Measurements from ENCODE around the gene SCARB1.
"Not testable (repeated sequence)": the region's sequence is repeated elsewhere in the genome, so short reads cannot be mapped to it uniquely, and the experiment has no call there.

Gene SCARB1

DNA sequence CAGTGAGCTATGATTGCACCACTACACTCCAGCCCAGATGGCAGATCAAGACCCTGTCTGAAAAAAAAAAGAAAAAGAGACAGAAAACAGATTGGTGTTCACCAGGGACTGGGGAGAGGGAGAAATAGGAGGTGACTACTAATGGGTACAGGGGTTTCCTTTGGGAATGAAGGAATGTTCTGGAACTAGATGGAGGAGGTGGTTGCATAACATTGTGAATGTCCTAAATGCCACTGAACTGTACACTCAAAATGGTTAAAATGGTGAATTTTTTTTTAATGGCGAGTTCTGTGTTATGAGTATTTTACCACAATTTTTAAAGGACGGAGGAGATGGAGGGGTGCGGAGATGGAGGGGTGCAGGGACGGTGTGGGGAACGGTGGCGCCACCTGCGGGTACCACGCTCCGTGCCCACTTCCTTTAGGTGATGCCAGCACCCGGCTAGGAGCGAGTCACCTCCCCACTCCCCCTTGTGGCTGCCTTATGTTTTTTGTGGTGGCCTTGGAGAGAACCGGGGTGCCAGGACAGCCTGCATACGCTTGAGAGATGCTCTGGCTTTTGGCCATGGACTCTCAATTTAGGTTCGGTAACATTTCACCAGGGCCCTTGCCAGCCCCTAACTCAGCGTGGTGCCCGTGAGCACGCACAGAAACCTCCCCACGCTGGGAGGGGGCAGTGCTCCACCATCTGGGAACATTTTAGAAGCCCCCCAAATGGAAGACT lies 34.7 kb upstream of the SCARB1 start:
- no peaks in the 10 kb centered on the region for H3K36me3 Mint-ChIP-seq
- no peak overlapping the region for H3K27ac Mint-ChIP-seq
- peak; percentile 82 for ATAC-seq (ENCODE audit: low read depth)
- H3K4me1 Mint-ChIP-seq, result peaks cover 15% of the 10 kb centered on the region
- DNase-seq (ENCODE audit: low spot score in 2 of 2), result peak in 1 of 2 donors; percentile 55
- no peaks in the 10 kb centered on the region for H3K27me3 Mint-ChIP-seq
- peak overlapping the region; percentile 73 for H3K4me3 Mint-ChIP-seq
- no peaks in the 10 kb centered on the region for H3K9me3 Mint-ChIP-seq

DNA sequence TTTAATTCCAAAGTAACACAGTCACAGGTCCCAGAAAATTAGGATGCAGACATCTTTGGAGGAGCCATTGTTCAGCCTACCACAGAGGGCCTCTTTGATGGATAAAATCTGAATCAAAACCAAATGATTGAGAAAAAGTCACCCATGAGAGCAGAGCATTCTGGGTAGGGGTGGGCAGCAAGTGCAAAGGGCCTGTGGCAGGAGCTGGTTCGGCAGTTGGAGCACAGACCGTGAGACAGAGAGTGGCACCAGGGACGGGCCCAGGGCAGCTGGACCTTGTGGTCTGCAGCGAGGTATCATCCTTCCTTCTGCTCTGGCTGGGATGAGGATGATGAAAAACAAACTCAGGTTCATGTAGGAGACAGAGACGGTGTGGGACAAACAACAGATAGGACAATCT lies 32.8 kb upstream of the SCARB1 start:
- no peak for DNase-seq (ENCODE audit: low spot score in 2 of 2)
- H3K4me3 Mint-ChIP-seq, result no peak overlapping the region
- ATAC-seq (ENCODE audit: low read depth), result no peak
- peaks cover 13% of the 10 kb centered on the region for H3K4me1 Mint-ChIP-seq
- H3K27me3 Mint-ChIP-seq, result no peaks in the 10 kb centered on the region
- H3K9me3 Mint-ChIP-seq, result no peaks in the 10 kb centered on the region
- H3K36me3 Mint-ChIP-seq, result no peaks in the 10 kb centered on the region
- H3K27ac Mint-ChIP-seq, result no peak overlapping the region

DNA sequence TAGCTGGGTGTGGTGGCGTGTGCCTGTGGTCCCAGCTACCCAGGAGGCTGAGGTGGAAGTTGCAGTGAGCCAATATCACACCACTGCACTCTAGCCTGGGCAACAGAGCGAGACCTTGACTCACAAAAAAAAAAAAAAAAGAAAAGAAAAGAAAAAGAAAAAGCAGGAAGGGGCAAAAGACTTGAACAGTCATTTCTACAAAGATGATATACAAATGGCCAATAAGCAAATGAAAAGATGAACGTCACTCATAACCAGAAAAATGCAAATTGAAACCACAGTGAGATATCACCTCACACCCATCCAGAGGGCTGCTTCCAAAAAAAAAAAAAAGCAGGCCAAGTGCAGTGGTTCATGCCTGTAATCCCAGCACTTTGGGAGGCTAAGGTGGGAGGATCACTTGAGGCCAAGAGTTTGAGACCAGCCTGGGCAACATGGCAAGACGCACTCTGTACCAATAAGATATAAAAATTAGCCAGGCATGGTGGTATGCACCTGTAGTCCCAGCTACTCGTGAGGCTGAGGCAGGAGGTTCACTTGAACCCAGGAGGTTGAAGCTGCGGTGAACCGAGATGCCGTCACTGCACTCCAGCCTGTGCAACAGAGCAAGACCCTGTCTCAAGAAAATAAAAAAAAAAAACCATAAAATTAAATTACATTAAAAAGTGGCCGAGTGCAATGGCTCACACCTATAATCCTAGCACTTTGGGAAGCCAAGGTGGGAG lies 30.3 kb upstream of the SCARB1 start:
- Mint-ChIP-seq H3K36me3 (no peaks in the 10 kb centered on the region), H3K27me3 (no peaks in the 10 kb centered on the region), H3K4me3 (no peak overlapping the region), H3K9me3 (no peaks in the 10 kb centered on the region), H3K4me1 (peaks cover 12% of the 10 kb centered on the region), H3K27ac (no peak overlapping the region)
- ATAC-seq (ENCODE audit: low read depth) (peak; percentile 64), DNase-seq (ENCODE audit: low spot score in 2 of 2) (no peak)

DNA sequence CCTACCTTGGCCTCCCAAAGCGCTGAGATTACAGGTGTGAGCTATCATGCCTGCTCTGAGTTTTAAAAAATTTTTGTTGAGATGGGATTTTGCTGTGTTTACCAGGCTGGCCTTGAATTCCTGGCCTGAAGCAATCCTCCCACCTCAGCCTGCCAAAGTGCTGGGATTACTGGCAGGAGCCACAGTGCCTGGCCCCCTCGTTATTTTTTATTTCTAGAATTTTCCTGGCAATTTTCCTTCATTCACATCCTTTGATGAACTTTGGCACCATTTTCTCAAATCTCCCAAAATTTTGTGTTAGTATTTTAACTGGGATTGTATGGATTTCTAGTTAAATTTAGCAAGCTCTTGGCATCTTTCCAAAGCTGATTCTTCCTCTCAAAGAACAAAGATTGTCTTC lies 24.6 kb upstream of the SCARB1 start:
- Mint-ChIP-seq H3K27ac (no peak overlapping the region), H3K9me3 (no peaks in the 10 kb centered on the region), H3K27me3 (no peaks in the 10 kb centered on the region), H3K4me1 (peaks cover 16% of the 10 kb centered on the region), H3K4me3 (no peak overlapping the region), H3K36me3 (no peaks in the 10 kb centered on the region)
- ATAC-seq (ENCODE audit: low read depth), result no peak
- no peak for DNase-seq (ENCODE audit: low spot score in 2 of 2)

DNA sequence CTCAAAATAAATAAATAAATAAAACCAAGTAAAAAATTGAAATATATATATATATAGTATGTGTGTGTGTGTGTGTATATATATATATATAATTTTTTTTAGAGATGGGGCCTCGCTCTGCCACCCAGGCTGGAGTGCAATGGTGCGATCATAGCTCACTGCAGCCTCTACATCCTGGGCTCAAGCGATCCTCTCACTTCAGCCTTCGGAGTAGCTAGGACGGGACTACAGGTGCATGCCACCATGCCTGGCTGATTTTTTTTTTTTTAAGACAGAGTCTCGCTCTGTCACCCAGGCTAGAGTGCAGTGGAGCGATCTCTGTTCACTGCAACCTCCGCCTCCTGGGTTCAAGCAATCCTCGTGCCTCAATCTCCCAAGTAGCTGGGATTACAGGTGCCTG lies 24.1 kb upstream of the SCARB1 start:
- not testable (repeated sequence) for DNase-seq (ENCODE audit: low spot score in 2 of 2); H3K36me3 Mint-ChIP-seq; ATAC-seq (ENCODE audit: low read depth)

DNA sequence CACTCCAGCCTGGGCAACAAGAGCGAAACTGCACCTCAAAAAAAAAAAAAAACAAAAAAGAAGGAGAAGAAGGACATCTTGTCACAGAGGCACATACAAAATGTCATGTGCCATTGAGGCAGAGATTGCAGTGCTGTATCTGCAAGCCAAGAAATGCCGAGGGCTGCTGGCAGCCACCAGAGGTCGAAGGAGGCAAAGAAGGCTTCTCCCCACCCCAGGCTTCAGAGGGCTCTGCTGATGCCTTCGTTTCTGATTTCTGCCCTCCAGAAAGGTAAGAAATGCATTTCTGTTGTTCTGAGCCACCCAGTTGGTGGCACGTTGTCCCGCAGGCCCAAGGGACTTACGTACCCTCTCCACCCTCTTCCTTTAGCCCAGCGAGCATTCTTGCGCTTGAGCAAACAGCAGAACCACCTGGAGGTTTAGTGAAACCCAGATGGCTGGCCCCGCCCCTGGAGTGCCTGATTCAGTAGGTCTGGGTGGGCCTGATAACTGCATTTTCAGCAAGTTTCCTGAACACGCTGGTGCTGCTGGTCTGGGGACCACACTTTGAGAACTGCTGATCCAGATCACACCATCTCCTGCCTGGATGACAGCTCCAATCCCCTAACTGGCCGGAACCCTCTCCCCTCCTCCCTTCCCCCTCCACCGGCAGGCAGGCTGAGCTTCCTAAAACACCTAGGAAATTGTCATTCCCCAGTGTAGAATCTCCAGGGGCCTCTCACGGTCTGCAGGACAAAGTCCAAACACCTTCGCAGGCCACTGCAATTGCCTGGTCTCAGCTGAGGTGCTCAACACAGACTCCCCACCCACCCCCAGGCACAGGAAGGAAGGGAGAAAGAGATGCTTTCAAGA lies 21.1 kb upstream of the SCARB1 start:
- Mint-ChIP-seq H3K4me3 (peak overlapping the region; percentile 62), H3K4me1 (peaks cover 30% of the 10 kb centered on the region), H3K9me3 (no peaks in the 10 kb centered on the region), H3K27ac (peak overlapping the region; percentile 60), H3K36me3 (no peaks in the 10 kb centered on the region), H3K27me3 (no peaks in the 10 kb centered on the region)
- DNase-seq (ENCODE audit: low spot score in 2 of 2), result peak; percentile 58 to 60
- ATAC-seq (ENCODE audit: low read depth), result peak; percentile 96

More for the DNA sequence above, 24.1 kb upstream of the SCARB1 start:
- not testable (repeated sequence) for H3K9me3 Mint-ChIP-seq, H3K27me3 Mint-ChIP-seq, H3K4me3 Mint-ChIP-seq, H3K27ac Mint-ChIP-seq
- peaks cover 21% of the 10 kb centered on the region for H3K4me1 Mint-ChIP-seq

DNA sequence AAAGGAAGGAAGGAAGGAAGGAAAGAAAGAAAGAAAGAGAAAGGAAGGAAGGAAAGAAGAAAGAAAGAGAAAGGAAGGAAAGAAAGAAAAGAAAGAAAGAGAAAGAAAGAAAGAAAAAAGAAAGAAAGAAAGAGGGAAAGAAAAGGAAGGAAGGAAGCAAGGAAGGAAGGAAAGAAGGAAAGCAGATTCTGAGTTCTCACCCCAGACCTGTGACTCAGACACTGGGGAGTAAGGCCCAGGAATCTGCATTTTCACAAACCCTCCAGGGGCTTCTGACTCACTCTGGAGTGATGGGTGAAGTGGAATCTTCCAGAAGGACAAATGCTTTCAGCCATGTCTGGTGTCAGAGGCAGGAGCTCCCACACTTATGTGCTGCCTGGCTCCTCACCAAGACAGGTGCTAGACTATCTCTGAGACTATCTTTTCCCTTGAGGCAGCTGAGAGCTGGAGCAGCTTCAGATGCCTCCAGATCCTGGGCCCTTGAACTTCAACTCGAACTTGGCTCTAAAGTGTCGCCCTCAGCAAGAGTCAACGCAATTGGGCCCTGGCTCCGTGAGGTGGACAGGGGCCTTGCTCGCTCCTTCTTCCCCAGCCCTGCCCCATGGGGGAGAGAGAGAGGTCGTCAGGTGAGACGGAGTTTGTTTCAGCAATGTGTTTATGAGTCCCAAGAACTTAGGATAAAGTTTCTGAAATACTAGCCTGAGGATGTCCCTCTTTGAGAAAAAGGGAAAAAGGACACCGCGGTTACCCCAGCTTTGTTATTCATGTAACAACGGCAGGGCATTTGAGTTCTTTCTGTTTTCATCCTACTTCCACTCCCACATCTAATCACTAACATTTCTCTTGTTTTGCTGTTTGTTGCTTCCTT lies 19.8 kb upstream of the SCARB1 start:
- Mint-ChIP-seq H3K9me3 (no peaks in the 10 kb centered on the region), H3K27ac (peak overlapping the region; percentile 61), H3K4me3 (peak overlapping the region; percentile 40), H3K4me1 (peaks cover 30% of the 10 kb centered on the region), H3K36me3 (no peaks in the 10 kb centered on the region), H3K27me3 (no peaks in the 10 kb centered on the region)
- ATAC-seq (ENCODE audit: low read depth) (no peak), DNase-seq (ENCODE audit: low spot score in 2 of 2) (no peak)

DNA sequence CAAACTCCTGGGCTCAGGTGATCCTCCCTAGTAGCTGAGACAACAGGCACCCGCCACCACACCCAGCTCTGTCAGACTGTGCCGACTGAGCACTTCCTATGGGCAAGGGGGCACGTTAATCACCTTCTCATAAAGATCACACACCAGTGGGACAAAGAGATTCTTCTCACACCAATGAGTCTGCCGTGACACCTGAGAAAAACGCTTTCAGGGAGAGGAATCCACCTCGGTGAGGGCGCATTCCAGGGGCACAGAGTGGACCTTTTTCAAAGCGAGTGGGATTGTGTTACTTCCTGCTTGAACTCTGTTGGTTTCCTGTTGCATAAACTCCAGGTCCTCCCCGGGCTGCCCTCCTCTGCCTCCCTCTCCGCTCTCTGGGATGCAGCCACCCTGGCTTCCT lies 17.5 kb upstream of the SCARB1 start:
- H3K27me3 Mint-ChIP-seq, result peaks cover 2% of the 10 kb centered on the region
- H3K9me3 Mint-ChIP-seq, result no peaks in the 10 kb centered on the region
- H3K27ac Mint-ChIP-seq, result no peak overlapping the region
- ATAC-seq (ENCODE audit: low read depth), result no peak
- DNase-seq (ENCODE audit: low spot score in 2 of 2), result no peak
- H3K4me3 Mint-ChIP-seq, result no peak overlapping the region
- no peaks in the 10 kb centered on the region for H3K36me3 Mint-ChIP-seq
- H3K4me1 Mint-ChIP-seq, result peaks cover 32% of the 10 kb centered on the region

DNA sequence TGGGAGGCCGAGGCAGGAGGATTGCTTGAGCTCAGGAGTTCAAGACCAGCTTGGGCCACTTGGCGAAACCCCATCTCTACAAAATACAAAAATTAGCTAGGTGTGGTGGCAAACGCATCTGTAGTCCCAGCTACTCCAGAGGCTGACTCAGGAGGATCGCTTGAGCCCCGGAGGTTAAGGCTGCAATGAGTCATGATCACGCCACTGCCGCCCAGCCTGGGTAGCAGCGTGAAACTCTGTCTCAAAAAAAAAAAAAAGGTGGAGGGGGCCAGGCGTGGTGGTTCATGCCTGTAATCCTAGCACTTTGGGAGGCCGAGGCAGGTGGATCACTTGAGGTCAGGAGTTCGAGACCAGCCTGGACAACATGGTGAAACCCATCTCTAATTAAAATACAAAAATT lies 16.7 kb upstream of the SCARB1 start:
- not testable (repeated sequence) for H3K27me3 Mint-ChIP-seq; H3K4me3 Mint-ChIP-seq; ATAC-seq (ENCODE audit: low read depth); H3K27ac Mint-ChIP-seq; H3K9me3 Mint-ChIP-seq; DNase-seq (ENCODE audit: low spot score in 2 of 2); H3K36me3 Mint-ChIP-seq
- H3K4me1 Mint-ChIP-seq, result peaks cover 30% of the 10 kb centered on the region

DNA sequence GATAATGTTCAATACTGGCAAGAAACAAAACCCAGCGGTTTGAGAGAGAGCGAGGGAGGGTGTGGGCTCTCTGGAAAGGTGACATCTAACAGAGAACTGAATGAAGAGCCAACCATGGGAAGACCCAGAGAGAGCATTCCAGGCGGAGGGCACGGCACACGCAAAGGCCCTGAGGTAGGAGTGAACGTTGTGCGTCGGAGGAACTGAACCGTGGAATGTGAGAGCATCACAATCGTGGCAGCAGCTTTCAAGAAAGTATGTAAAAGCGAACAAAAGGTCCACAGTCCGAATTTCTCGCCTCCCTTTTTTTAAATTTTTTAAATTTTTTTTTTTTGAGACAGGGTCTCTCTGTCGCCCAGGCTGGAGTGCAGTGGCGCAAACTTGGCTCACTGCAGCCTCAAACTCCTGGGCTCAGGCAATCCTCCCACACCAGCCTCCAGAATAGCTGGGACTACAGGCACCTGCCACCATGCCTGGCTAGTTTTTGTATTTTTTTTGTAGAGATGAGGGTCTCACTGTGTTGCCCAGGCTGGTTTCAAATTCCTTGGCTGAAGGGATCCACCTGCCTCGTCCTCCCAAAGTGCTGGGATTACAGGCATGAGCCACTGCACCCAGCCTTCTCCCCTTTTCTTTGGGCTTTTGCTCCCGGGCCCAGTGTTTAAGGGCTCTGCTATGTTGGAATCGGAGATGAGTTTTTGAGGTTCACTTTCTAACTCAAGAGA lies 15.3 kb upstream of the SCARB1 start:
- no peaks in the 10 kb centered on the region for H3K9me3 Mint-ChIP-seq
- DNase-seq (ENCODE audit: low spot score in 2 of 2) (no peak), ATAC-seq (ENCODE audit: low read depth) (no peak)
- peaks cover 5% of the 10 kb centered on the region for H3K27me3 Mint-ChIP-seq
- no peak overlapping the region for H3K4me3 Mint-ChIP-seq
- H3K36me3 Mint-ChIP-seq, result no peaks in the 10 kb centered on the region
- no peak overlapping the region for H3K27ac Mint-ChIP-seq
- peaks cover 28% of the 10 kb centered on the region for H3K4me1 Mint-ChIP-seq

DNA sequence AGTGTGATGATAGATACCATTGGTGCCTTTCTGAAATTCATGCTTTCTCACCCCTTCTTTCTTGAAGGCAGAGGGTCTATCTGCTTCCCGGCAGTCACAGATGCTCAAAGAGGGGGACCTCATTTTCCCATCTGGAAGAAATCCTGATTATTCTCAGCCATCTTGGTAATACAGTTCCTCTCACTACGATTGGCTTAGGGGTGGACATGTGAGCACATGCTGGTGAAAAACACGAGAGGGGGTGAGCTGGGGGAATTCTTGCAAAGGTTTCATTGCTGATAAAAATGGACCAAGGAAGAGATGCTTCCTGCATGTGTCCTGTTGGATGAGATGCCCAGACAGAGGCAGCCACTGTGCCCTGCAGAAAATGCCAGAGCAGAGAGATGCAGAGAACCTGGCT lies 13.8 kb upstream of the SCARB1 start:
- Mint-ChIP-seq H3K9me3 (no peaks in the 10 kb centered on the region), H3K36me3 (no peaks in the 10 kb centered on the region), H3K4me3 (no peak overlapping the region), H3K4me1 (peaks cover 18% of the 10 kb centered on the region), H3K27me3 (peaks cover 5% of the 10 kb centered on the region), H3K27ac (no peak overlapping the region)
- no peak for ATAC-seq (ENCODE audit: low read depth)
- no peak for DNase-seq (ENCODE audit: low spot score in 2 of 2)

DNA sequence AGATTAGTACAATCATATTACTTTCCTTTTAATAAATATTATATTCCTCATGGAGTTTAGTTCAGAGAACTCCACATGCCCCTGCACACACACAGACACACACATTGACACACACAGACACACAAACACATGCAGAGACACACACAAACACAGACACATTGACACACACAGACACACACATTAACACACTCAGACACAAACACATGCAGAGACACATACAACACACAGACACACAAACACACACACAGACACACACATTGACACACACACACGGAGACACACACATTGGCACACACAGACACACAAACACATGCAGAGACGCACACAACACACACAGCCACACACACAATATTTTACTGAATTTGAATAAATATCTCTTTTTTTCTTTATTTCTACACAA lies 12.5 kb upstream of the SCARB1 start:
- Mint-ChIP-seq H3K4me1 (peaks cover 9% of the 10 kb centered on the region), H3K36me3 (no peaks in the 10 kb centered on the region), H3K27me3 (peaks cover 5% of the 10 kb centered on the region), H3K9me3 (no peaks in the 10 kb centered on the region), H3K4me3 (no peak overlapping the region), H3K27ac (no peak overlapping the region)
- DNase-seq (ENCODE audit: low spot score in 2 of 2), result no peak
- no peak for ATAC-seq (ENCODE audit: low read depth)

DNA sequence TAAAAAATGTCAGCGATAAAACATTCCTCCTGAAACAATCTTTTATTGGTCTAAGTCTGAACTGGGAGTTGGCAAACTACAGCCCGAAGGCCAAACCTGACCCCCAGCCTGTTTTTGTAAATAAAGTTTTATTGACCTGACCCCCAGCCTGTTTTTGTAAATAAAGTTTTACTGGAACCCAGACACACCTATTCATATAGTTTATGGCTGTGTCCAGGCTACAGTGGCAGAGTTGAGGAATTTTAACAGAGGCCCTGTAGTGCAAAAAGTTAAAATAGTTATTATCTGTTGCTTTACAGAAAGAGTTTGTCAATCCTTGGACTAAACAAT lies 12.1 kb upstream of the SCARB1 start:
- H3K9me3 Mint-ChIP-seq, result no peaks in the 10 kb centered on the region
- peaks cover 5% of the 10 kb centered on the region for H3K27me3 Mint-ChIP-seq
- DNase-seq (ENCODE audit: low spot score in 2 of 2), result no peak
- H3K4me1 Mint-ChIP-seq, result peaks cover 9% of the 10 kb centered on the region
- H3K36me3 Mint-ChIP-seq, result no peaks in the 10 kb centered on the region
- H3K4me3 Mint-ChIP-seq, result no peak overlapping the region
- no peak for ATAC-seq (ENCODE audit: low read depth)
- H3K27ac Mint-ChIP-seq, result no peak overlapping the region
